ENCODE data around the gene TRO.

DNA sequence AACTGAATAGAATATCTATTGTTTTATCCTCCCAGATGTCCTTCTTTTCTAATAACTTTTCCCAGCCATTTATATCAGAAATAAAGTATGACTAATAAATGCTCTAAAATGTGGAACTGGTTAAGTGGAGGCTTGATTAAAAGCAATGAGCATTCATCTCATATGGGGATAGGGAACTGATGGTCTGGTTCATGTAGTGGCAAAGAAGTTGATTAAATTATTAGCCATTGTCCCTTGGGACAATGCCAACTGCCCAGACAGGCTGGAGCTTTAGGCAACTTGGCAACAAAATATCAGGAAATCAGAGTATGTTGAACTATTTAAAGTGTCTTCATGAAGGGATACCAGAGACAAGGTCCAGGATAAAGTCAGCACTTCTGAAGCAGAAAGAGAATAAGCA, 24.2 kb downstream of the TRO start:
- TF ChIP-seq SP1 (IDR thresholded peaks at IDR 0.05) (no peak), CTBP1 (IDR thresholded peaks at IDR 0.05; ENCODE audit: borderline replicate concordance) (no peak), LEF1 (IDR thresholded peaks at IDR 0.05; ENCODE audit: borderline replicate concordance) (no peak), FOXM1 (IDR thresholded peaks at IDR 0.05; ENCODE audit: borderline replicate concordance) (no peak), SUZ12 (IDR thresholded peaks at IDR 0.05) (no peak), NFRKB (IDR thresholded peaks at IDR 0.05) (no peak), HDGF (IDR thresholded peaks at IDR 0.05; ENCODE audit: borderline replicate concordance) (no peak), BHLHE40 (IDR thresholded peaks at IDR 0.05; ENCODE audit: borderline replicate concordance) (no peak), TARDBP (IDR thresholded peaks at IDR 0.05) (no peak), FOXK2 (IDR thresholded peaks at IDR 0.05) (no peak)
- TF ChIP-seq, protein P1, sequence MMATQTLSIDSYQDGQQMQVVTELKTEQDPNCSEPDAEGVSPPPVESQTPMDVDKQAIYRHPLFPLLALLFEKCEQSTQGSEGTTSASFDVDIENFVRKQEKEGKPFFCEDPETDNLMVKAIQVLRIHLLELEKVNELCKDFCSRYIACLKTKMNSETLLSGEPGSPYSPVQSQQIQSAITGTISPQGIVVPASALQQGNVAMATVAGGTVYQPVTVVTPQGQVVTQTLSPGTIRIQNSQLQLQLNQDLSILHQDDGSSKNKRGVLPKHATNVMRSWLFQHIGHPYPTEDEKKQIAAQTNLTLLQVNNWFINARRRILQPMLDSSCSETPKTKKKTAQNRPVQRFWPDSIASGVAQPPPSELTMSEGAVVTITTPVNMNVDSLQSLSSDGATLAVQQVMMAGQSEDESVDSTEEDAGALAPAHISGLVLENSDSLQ (IDR thresholded peaks at IDR 0.05): no peak
